Hippocampal formation (tissue), 2 donors: ENCODE measurements around the gene ETNK2.

ENCODE experiments used
- DNase-seq, 2 donors: peaks; one replicate each; lab custom pipeline; 2025; lab: John Stamatoyannopoulos, UW

Gene ETNK2

GRCh38 chr1:204151552-204152309, at the start of gene ETNK2:
TSS of gene ETNK2 (minus strand) at chr1:204152044. CDS start at chr1:204151852, 192 bp downstream.
- no peak for DNase-seq

- DNase-seq: no peak
These were observed 49.6 kb upstream of the ETNK2 start for GRCh38 chr1:204201348-204202040.

GRCh38 chr1:204199579-204199978, 47.7 kb upstream of the ETNK2 start:
- DNase-seq: no peak

GRCh38 chr1:204198348-204199340, 46.8 kb upstream of the ETNK2 start:
- no peak for DNase-seq

GRCh38 chr1:204197068-204197467, 45.2 kb upstream of the ETNK2 start:
- DNase-seq: no peak

GRCh38 chr1:204196068-204196795, 44.4 kb upstream of the ETNK2 start, which contains the start of gene KISS1:
TSS of gene KISS1 (minus strand) at chr1:204196491. CDS start at chr1:204192876, 3,615 bp downstream.
- no peak for DNase-seq

- DNase-seq: no peak
These were observed 42.9 kb upstream of the ETNK2 start for GRCh38 chr1:204194771-204195170.

- no peak for DNase-seq
These were observed 42.2 kb upstream of the ETNK2 start for GRCh38 chr1:204194080-204194479.

GRCh38 chr1:204192589-204193352, 40.9 kb upstream of the ETNK2 start:
- DNase-seq: no peak

GRCh38 chr1:204192046-204192445, 40.2 kb upstream of the ETNK2 start:
- DNase-seq: no peak

- peak in 1 of 2 donors; percentile 42 for DNase-seq
These were observed 39.6 kb upstream of the ETNK2 start for GRCh38 chr1:204191456-204191855.

- no peak for DNase-seq
These were observed 38.7 kb upstream of the ETNK2 start for GRCh38 chr1:204190212-204191211.

GRCh38 chr1:204188959-204189639, 37.3 kb upstream of the ETNK2 start:
- DNase-seq: peak in 1 of 2 donors; percentile 3

GRCh38 chr1:204186597-204186996, 34.8 kb upstream of the ETNK2 start:
- DNase-seq: no peak

GRCh38 chr1:204181116-204181515, 29.3 kb upstream of the ETNK2 start:
- no peak for DNase-seq

- DNase-seq: no peak
These were observed 28.3 kb upstream of the ETNK2 start for GRCh38 chr1:204180133-204180532.

GRCh38 chr1:204178487-204179281, 26.8 kb upstream of the ETNK2 start:
- no peak for DNase-seq

GRCh38 chr1:204177133-204177532, 25.3 kb upstream of the ETNK2 start:
- no peak for DNase-seq
